Measurements from ENCODE around the gene IFNK.
A peak's percentile ranks its signal among the peaks of the same experiment; 100 is the strongest.

The IFNK gene

GRCh38 chr9:27539479-27540441, 15.7 kb downstream of the IFNK start:
- no peak for DNase-seq

- no peak for DNase-seq
These were observed 16.4 kb downstream of the IFNK start for GRCh38 chr9:27540502-27540901.

GRCh38 chr9:27541740-27542139, 17.6 kb downstream of the IFNK start:
- DNase-seq, result no peak

- DNase-seq, result no peak
These were observed 18.4 kb downstream of the IFNK start for GRCh38 chr9:27542508-27542907.

- no peak for DNase-seq
These were observed 21.4 kb downstream of the IFNK start for GRCh38 chr9:27545471-27545870.

GRCh38 chr9:27548055-27548741, 24.1 kb downstream of the IFNK start:
- DNase-seq, result no peak

- no peak for DNase-seq
These were observed 25.2 kb downstream of the IFNK start for GRCh38 chr9:27549196-27549755.

GRCh38 chr9:27554712-27555111, 30.6 kb downstream of the IFNK start:
- no peak for DNase-seq

- DNase-seq, result no peak
These were observed 32.4 kb downstream of the IFNK start for GRCh38 chr9:27556470-27556869.

- DNase-seq, result no peak
These were observed 34.2 kb downstream of the IFNK start for GRCh38 chr9:27558307-27558706.

GRCh38 chr9:27560457-27560856, 36.4 kb downstream of the IFNK start:
- no peak for DNase-seq

- DNase-seq, result no peak
These were observed 37.6 kb downstream of the IFNK start for GRCh38 chr9:27561685-27562084.

GRCh38 chr9:27563738-27564430, 39.8 kb downstream of the IFNK start:
- DNase-seq, result no peak

GRCh38 chr9:27564670-27565069, 40.6 kb downstream of the IFNK start:
- no peak for DNase-seq

- no peak for DNase-seq
These were observed 41.6 kb downstream of the IFNK start for GRCh38 chr9:27565696-27566095.

- DNase-seq, result no peak
These were observed 42.0 kb downstream of the IFNK start for GRCh38 chr9:27566118-27566517.

- no peak for DNase-seq
These were observed 45.3 kb downstream of the IFNK start for GRCh38 chr9:27569406-27569805.

- DNase-seq, result no peak
These were observed 46.9 kb downstream of the IFNK start for GRCh38 chr9:27571011-27571410.

GRCh38 chr9:27572061-27572460, 48.0 kb downstream of the IFNK start:
- no peak for DNase-seq

- DNase-seq, result no peak
These were observed 48.5 kb downstream of the IFNK start for GRCh38 chr9:27572566-27572917.

GRCh38 chr9:27572918-27573633, 49.0 kb downstream of the IFNK start, which contains the start of gene C9orf72:
C9orf72 (minus strand) TSS chr9:27573481; CDS start chr9:27567120, 6,361 bp downstream.
- peak; percentile 89 for DNase-seq
